GM10847 (cell line): Measurements from ENCODE around the gene CCDC194.

ENCODE experiments used
- POLR2A ChIP-seq: IDR thresholded peaks from 2 replicates; pipeline ENCODE4 v1.6.1; 2011; ENCODE audit not compliant: insufficient read length; ENCODE audit errors: extremely low read depth

CCDC194 gene

DNA sequence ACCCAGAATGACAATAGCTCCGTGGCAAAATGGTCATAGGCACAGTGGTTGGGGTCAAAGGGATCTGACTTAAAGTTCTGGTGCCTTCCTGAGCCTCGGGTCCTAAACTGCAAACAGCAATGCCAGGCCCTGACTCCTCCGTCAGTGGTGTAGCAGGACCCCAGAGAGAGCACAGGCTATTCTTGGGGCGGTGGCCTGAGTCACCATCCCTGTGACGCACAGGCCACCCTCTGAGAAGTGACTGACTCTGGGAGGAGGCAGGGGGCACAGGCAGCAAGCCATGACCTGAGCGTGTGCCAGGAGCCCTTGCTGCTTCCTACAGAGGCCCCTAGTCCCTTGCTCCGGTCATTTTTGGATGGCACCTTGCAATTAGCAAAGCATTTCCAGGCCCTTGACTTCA lies 35.6 kb downstream of the CCDC194 start:
- TF ChIP-seq POLR2A = no peak

DNA sequence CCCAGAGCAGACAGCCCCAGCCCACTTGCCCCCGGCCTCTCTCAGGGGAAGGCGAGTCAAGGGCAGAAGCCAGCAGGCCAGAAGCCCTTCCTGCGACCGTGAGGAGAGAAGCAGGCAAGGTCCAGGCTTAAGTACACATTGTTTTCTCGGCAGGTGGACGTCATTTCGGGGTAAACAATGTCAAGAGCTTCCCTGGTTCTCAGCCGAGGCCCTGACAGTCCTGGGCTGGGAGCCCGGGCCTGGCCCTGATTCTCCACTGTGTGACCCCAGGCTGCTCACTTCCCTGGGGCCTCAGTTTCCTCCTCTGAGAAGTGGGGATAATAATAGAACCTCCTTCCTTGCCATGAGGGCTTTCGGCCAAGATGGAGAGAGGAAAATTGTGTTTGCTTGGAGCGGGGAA lies 36.3 kb downstream of the CCDC194 start:
- no peak for TF ChIP-seq POLR2A

GRCh38 chr19:17357078-17357666 lies 36.8 kb downstream of the CCDC194 start:
- TF ChIP-seq POLR2A = no peak

DNA sequence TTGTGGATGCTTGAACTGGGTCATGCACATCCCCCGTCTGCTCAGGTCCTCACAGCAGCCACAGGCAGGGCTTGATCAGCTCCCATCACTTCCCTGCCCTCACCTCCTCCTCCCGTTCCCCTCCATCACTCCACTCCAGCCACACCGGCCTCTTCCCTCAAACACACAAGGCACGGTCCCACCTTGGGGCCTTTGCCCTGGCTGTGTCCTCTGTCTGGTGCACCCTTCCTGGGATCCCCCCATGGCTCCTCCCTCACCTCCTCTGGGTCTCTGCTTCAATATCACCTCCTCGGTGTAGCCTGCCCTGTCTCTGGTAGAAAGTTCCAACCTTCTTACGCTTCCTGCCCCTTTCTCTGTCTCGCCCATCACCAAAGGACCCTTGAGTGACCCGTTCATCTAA lies 40.6 kb downstream of the CCDC194 start:
- TF ChIP-seq POLR2A = no peak

DNA sequence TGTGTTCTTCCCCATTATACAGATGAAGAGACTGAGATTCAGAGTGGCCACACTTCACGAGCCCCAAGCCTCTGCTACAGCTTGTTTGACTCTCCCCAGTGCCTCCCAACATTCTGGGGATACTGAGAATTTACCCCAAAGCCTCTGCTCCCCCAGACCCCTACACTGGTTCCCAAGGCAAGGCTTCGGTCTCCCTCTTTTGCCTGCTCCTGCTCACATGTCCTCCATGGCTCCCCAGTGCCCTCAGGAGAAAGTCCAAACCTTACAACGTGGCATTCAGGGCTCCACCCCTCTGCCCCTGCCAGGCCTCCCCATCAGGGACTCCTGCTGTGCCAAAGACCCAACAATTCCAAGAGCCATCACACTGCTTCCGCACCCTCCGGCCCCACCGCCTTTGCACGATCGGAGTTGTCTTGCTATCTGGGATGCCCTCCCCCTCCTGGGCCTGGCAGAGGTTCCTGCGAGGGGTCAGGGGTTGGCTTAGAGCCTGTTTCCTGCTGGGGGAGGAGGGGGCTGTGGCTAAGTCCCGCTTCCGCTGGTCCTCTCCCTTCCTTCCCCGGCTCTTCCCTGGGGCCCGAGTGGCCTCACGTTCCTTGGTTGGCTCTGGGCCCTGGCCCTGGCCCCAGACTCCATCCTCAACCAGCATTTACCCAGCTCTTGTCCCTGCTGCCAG lies 41.3 kb downstream of the CCDC194 start:
- TF ChIP-seq POLR2A = no peak

GRCh38 chr19:17351815-17352435 lies 42.1 kb downstream of the CCDC194 start:
- no peak for TF ChIP-seq POLR2A

GRCh38 chr19:17348700-17349099 lies 45.3 kb downstream of the CCDC194 start:
- no peak for TF ChIP-seq POLR2A

DNA sequence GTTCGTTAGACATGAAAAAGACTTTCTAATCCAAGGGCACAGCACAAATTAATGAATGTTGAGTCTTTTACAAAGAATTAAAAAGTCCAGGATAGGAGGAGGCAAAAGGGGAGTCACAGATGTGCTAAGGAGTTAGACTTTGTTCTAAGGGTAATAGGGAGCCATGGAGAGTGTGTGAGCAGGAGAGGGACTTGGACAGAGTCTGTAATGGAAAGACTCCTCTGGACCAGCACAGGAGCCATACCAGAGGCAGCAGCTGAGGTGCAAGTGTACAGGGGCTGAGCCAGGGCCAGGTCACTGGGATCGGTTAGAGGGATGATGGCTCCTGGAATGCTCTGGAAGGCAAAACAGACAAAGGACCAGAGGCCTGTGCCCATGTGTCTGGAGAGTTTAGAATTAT lies 46.1 kb downstream of the CCDC194 start:
- no peak for TF ChIP-seq POLR2A

DNA sequence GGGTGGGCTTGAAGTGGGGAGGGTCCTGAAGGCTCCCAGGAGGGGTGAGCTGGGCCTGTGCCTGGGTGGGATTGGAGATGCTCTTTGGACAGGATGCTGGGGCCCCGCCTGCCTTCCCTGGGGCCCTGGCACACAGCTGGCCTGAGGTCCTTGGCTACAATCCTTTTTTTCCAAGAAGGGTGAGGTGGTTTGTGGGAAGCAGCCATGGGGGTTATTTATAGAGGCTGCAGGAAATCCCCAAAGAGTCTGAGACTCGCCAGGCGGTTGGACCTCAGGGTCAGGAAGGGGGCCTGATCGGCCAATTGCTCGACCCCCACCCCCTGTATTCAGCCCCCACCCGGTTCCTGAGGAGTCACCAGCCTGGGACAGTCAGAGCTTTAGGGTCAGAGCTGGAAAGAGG lies 46.6 kb downstream of the CCDC194 start:
- no peak for TF ChIP-seq POLR2A

- no peak for TF ChIP-seq POLR2A
Observed at GRCh38 chr19:17346109-17346671, 47.8 kb downstream of the CCDC194 start.

DNA sequence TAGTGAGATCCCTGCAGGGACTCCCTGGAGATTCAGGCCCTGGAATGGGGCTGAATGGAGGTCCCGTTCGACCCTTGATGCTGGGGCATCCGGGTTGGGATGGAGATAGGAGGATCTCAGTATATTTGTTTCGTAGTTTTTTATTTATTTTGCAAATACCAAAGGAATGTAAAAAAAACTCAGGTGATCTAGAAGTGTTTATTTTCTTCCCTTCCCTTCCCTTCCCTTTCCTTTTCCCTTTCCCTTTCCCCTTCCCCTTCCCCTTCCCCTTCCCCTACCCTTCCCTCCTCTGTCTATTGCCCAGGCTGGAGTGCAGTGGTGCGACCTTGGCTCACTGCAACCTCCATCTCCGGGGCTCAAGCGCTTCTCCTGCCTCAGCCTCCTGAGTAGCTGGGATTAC lies 52.2 kb downstream of the CCDC194 start:
- no peak for TF ChIP-seq POLR2A

DNA sequence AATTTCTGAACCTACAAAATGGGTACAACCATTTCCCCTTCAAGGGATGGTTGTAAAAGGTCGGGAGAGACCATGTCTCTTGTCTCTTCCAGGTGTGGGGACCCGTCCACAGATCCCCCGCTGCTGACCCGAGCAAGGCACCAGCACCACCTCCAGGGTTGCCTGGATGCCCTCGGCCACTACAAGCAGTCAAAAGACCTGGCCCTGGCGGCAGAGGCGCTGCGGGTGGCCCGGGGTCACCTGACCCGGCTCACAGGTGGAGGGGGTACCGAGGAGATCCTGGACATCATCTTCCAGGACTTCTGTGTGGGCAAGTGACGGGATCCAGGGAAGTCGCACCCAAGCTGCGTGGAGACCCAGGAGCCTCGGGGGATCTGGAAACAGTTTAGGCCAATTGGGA lies 52.6 kb downstream of the CCDC194 start:
- no peak for TF ChIP-seq POLR2A

GRCh38 chr19:17340871-17341357 lies 53.1 kb downstream of the CCDC194 start:
- no peak for TF ChIP-seq POLR2A
